ENCODE measurements around the gene CDK10.

The CDK10 gene, protein sequence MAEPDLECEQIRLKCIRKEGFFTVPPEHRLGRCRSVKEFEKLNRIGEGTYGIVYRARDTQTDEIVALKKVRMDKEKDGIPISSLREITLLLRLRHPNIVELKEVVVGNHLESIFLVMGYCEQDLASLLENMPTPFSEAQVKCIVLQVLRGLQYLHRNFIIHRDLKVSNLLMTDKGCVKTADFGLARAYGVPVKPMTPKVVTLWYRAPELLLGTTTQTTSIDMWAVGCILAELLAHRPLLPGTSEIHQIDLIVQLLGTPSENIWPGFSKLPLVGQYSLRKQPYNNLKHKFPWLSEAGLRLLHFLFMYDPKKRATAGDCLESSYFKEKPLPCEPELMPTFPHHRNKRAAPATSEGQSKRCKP

DNA sequence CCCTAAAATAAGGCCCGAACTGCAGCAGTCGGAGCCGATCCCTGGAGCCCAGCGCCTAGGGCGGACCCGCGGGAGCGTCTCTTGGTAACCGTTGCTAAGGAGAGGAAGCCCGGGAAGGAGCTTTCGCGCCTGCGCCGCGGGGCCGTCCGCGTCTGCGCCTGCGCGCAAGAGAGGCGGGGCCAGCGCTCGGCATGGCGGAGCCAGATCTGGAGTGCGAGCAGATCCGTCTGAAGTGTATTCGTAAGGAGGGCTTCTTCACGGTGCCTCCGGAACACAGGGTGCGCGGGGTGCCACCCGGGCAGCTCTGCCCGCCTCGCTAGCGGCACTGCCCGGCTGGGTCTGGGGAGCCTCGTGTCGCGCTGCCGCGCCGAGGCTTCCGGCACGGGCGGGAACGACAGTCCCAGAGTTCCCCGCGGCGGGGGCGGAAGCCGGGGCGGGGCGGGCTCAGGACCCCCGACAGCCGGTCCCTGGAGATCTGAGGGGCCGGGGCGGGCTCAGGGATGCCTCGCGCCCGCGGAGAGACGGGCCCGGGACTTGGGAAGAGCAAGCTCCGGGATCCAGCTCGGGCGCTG is at the start of gene CDK10:
TSS of gene CDK10 (plus strand) at position 170 of the 572 bp plus-strand sequence. CDS start at position 192, 22 bp downstream.
- Mint-ChIP-seq H3K36me3 (peaks cover 21% of the 10 kb centered on the region), H3K9me3 (peaks cover 3% of the 10 kb centered on the region), H3K27me3 (no peaks in the 10 kb centered on the region), H3K27ac (peak within 1 kb of the TSS; percentile 90), H3K4me1 (peaks cover 21% of the 10 kb centered on the region), H3K4me3 (peak within 1 kb of the TSS; percentile 92)
- DNase-seq: peak; percentile 91
- CTCF ChIA-PET: interaction anchor here (0.6 to 1.3 kb wide), 2 partner anchors 14 to 18 kb away, joined by 3 to 4 read pairs; no protein-coding TSS in a partner anchor

DNA sequence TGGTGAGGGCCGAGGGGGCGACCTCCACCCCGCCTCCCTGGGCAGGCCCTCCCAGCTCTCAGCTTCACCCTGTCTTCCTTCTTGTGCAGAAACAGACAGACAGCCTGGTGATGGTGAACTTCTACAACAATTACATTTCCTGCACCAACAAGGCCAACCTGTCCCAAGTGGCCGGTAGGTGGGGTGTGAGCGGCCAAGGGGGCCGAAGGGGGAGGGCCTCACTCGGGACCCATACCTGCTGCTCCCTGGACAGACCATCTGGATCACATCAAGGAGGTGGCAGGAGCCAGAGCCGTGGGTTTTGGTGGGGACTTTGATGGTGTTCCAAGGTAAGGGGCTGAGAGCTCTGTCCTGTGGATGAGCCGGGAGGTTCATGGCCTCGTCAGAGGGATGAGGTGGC is 49.1 kb upstream of the CDK10 start:
- Mint-ChIP-seq H3K27ac (no peak overlapping the region), H3K4me3 (no peak overlapping the region)

DNA sequence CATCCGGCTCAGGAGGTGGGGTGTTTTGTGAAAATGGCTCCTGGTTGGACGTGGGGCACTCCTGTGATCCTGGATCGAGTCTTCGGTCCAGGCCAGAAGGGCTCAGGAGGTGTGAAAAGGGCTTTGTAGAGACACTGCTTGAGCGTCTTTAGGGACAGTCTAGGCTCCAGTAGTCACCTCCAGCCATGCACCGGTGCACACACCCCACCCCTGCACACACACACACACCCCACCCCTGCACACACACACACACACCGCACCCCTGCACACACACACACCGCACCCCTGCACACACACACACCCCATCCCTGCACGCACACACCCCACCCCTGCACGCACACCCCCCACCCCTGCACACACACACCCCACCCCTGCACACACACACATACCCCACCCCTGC is 48.0 kb upstream of the CDK10 start:
- H3K9me3 Mint-ChIP-seq: no peaks in the 10 kb centered on the region
- peaks cover 6% of the 10 kb centered on the region for H3K4me1 Mint-ChIP-seq
- DNase-seq: no peak
- H3K27ac Mint-ChIP-seq: no peak overlapping the region
- H3K36me3 Mint-ChIP-seq: no peaks in the 10 kb centered on the region
- CTCF ChIA-PET: no interaction called here
- H3K4me3 Mint-ChIP-seq: no peak overlapping the region
- H3K27me3 Mint-ChIP-seq: peaks cover 15% of the 10 kb centered on the region

More for the DNA sequence above, 49.1 kb upstream of the CDK10 start:
- CTCF ChIA-PET: interaction anchor here (0.6 kb wide), 1 partner anchor 45 kb away, joined by 3 read pairs; no protein-coding TSS in a partner anchor
- Mint-ChIP-seq H3K36me3 (no peaks in the 10 kb centered on the region), H3K27me3 (peaks cover 22% of the 10 kb centered on the region), H3K4me1 (peaks cover 6% of the 10 kb centered on the region), H3K9me3 (no peaks in the 10 kb centered on the region)
- DNase-seq: no peak

DNA sequence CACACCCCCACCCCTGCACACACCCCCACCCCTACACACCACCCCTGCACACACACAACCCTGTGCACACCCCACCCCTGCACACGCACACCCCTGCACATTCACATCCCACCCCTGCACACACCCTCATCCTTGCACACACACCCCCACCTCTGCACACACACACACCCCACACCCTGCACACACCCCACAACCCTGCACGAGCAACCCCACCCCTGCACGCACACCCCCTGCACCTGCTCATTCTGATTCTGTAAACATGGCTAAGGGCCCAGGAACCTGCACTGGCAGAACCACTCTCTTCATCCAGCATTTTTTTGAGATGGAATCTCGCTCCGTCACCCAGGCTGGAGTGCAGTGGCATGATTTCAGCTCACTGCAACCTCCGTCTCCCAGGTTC is 47.1 kb upstream of the CDK10 start:
- H3K36me3 Mint-ChIP-seq: no peaks in the 10 kb centered on the region
- no peak overlapping the region for H3K4me3 Mint-ChIP-seq
- peaks cover 6% of the 10 kb centered on the region for H3K4me1 Mint-ChIP-seq
- CTCF ChIA-PET: no interaction called here
- H3K9me3 Mint-ChIP-seq: no peaks in the 10 kb centered on the region
- no peak overlapping the region for H3K27ac Mint-ChIP-seq
- DNase-seq: no peak
- H3K27me3 Mint-ChIP-seq: peaks cover 6% of the 10 kb centered on the region

DNA sequence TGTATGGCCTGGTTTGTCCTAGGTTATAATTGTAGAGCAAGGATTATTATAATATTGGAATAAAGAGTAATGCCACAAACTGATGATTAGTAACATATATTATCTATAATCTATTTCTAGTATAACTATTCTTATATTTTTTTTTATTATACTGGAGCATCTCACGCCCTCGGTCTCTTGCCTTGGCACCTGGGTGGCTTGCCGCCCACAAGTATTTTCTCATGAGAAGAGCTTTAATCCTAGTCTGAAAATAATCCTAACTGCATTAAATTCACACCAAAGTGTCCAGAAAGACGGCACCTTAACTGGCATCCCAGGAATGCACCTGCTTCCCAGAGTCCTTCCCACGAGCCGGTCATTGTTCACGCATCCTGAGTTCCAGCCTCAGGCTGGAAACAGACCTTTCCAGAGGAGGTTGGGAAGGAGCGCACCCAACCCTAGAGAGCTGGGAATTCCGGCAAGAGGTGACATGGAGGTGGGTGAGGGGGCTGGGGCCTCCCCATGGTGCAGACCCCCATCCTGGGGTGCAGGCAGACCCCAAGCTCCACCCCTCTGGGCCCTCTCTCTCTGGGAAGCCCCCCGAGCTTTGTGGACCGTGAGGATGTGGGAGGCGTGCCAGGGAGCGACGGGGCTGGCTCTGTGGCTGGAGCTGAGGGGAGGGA is 44.9 kb upstream of the CDK10 start:
- no peaks in the 10 kb centered on the region for H3K27me3 Mint-ChIP-seq
- no peak for DNase-seq
- no peak overlapping the region for H3K4me3 Mint-ChIP-seq
- H3K9me3 Mint-ChIP-seq: no peaks in the 10 kb centered on the region
- H3K36me3 Mint-ChIP-seq: peaks cover 11% of the 10 kb centered on the region
- no peak overlapping the region for H3K27ac Mint-ChIP-seq
- CTCF ChIA-PET: interaction anchor here (0.6 to 1.5 kb wide), 7 partner anchors 8 to 165 kb away, joined by 3 to 6 read pairs (median 4); no protein-coding TSS in a partner anchor
- H3K4me1 Mint-ChIP-seq: peaks cover 6% of the 10 kb centered on the region

DNA sequence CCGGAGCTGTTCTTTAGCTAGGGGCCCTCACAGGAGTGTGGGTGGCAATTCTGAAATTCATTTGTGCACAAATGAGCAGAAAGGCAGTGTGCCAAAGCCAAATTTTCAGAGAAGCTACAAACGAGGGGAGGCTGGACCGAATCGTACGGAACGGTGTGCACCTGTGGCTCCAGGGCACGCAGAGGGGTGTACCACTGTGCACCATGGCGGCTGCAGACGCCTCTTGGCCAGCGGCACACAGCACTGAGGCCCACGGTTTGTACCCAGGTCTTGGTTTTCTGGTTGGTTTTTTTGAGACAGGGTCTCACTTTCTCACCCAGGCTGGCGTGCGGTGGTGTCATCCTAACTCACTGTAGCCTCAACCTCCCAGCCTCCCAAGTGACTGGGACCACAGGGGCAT is 43.9 kb upstream of the CDK10 start:
- no peaks in the 10 kb centered on the region for H3K27me3 Mint-ChIP-seq

DNA sequence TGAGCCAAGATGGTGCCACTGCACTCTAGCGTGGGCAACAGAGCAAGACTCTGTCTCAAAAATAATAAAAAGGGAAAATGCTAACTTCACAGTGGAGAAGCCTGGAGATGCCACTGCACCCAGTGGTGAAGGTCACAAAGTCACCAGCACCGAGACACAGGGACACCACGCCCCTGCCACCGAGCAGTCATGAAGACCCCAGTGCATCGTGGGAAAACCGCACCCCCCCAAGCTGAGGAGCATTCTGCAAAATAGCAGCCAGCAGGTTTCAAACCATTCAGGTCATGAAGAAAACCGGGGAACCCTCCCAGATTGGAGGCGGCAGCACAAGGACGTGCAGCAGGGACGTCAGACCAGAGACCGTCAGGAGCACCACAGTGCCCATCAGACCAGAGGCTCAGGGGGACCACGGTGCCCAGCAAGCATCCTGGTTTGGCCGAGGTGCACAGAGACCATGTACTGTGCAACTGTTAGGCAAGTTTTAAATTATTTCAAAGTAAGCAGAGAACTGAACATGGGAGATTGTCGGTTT is 42.7 kb upstream of the CDK10 start:
- H3K36me3 Mint-ChIP-seq: peaks cover 13% of the 10 kb centered on the region
- H3K27me3 Mint-ChIP-seq: no peaks in the 10 kb centered on the region
- no peak overlapping the region for H3K27ac Mint-ChIP-seq
- no peaks in the 10 kb centered on the region for H3K9me3 Mint-ChIP-seq
- H3K4me3 Mint-ChIP-seq: no peak overlapping the region
- no peak for DNase-seq
- H3K4me1 Mint-ChIP-seq: peaks cover 6% of the 10 kb centered on the region
- CTCF ChIA-PET: no interaction called here

More for the DNA sequence above, 43.9 kb upstream of the CDK10 start:
- DNase-seq: no peak
- H3K36me3 Mint-ChIP-seq: peaks cover 11% of the 10 kb centered on the region
- H3K4me3 Mint-ChIP-seq: no peak overlapping the region
- no peaks in the 10 kb centered on the region for H3K9me3 Mint-ChIP-seq
- H3K4me1 Mint-ChIP-seq: peaks cover 6% of the 10 kb centered on the region
- CTCF ChIA-PET: interaction anchor here (1.0 to 1.5 kb wide), 3 partner anchors 40 to 58 kb away, joined by 3 read pairs; no protein-coding TSS in a partner anchor
- H3K27ac Mint-ChIP-seq: no peak overlapping the region

DNA sequence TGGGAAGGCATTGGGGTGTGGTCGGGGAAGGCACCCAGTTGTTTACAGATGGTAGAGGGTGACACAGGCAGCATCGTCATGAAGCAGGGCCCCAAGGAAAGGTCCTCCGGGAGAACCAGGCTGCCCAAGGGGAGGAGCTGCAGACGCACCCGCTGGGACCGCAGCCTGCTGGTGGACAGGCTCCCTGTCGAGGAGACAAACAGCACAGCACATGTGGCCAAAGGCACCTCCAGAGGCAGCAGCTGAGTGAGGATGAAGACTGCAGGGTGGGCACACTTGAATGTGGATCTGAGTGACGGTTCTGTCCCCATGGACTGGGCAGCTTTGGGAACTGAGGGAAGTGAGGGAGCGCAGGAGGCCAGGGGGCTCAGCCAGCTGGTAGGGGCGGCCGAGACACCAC is 41.4 kb upstream of the CDK10 start:
- H3K9me3 Mint-ChIP-seq: no peaks in the 10 kb centered on the region

DNA sequence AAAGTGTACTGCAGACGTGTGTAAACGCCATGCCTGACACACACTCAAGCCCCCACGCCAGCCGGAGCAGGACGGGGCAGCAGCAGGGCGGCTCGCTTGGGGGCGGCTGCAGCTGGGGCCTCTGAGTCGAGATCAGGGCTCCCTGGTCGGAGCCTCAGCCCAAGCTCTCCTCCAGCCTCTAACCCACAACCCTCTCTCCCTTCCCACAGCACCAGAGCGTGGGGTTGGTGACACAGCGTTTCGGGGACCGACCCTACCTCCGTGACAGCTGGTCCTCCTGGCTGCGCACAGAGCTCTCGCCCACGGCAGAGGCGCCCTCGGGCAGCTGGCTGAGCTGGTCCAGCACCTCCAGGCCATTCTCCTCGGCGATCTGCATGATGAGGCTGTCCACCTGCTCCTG is 40.2 kb upstream of the CDK10 start:
- Mint-ChIP-seq H3K36me3 (peaks cover 21% of the 10 kb centered on the region), H3K4me3 (no peak overlapping the region)
- CTCF ChIA-PET: no interaction called here

More for the DNA sequence above, 41.4 kb upstream of the CDK10 start:
- DNase-seq: no peak
- CTCF ChIA-PET: no interaction called here
- H3K36me3 Mint-ChIP-seq: peaks cover 19% of the 10 kb centered on the region
- no peak overlapping the region for H3K27ac Mint-ChIP-seq
- H3K4me1 Mint-ChIP-seq: peaks cover 6% of the 10 kb centered on the region
- no peaks in the 10 kb centered on the region for H3K27me3 Mint-ChIP-seq
- H3K4me3 Mint-ChIP-seq: no peak overlapping the region

DNA sequence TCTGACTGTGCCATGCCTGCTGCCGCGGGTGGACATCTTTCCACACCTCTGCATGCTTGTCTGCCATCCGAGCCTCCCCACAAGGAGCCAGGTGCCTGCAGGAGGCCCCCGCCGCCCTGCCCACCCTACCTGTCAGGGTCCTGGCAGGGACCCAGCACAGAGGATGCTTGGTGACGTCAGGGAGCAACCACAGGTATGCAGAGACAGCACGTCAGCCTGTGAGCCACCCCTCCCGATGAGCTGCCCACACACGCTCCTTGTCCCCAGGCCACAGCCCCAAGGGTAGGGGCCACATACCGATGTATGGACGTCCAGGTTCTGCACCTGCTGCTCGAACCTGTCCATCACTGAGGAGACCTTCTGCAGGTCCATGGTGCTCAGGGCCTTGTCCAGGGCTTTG is 39.6 kb upstream of the CDK10 start:
- no peaks in the 10 kb centered on the region for H3K4me1 Mint-ChIP-seq
- CTCF ChIA-PET: no interaction called here
- no peak overlapping the region for H3K27ac Mint-ChIP-seq
- peaks cover 21% of the 10 kb centered on the region for H3K36me3 Mint-ChIP-seq
- no peaks in the 10 kb centered on the region for H3K9me3 Mint-ChIP-seq
- H3K27me3 Mint-ChIP-seq: no peaks in the 10 kb centered on the region
- no peak for DNase-seq
- no peak overlapping the region for H3K4me3 Mint-ChIP-seq

More for the DNA sequence above, 40.2 kb upstream of the CDK10 start:
- H3K9me3 Mint-ChIP-seq: no peaks in the 10 kb centered on the region
- DNase-seq: no peak
- no peaks in the 10 kb centered on the region for H3K27me3 Mint-ChIP-seq
- no peaks in the 10 kb centered on the region for H3K4me1 Mint-ChIP-seq
- H3K27ac Mint-ChIP-seq: no peak overlapping the region

DNA sequence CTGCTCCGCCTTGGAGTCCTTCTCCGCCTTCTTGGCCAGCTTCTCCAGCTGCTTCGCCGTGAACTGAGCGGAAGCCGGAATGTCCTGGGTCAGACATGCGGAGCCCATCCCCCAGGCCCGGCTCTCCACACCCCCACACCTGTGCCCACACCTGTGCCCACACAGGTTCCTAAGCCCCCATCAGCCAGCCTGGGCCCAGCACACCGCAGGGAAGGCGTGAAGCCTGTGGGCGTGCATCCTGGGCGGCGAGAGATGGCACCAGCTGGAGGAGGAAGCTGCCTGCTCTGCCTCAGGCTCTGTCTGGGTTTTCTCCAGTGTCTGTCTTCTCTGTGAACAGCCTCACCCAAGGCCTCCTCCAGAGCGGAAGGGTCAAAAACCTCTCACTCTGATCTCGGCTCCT is 34.9 kb upstream of the CDK10 start:
- Mint-ChIP-seq H3K4me3 (no peak overlapping the region), H3K27ac (no peak overlapping the region), H3K4me1 (peaks cover 26% of the 10 kb centered on the region), H3K9me3 (no peaks in the 10 kb centered on the region), H3K36me3 (peaks cover 18% of the 10 kb centered on the region), H3K27me3 (no peaks in the 10 kb centered on the region)
- no peak for DNase-seq
- CTCF ChIA-PET: no interaction called here

DNA sequence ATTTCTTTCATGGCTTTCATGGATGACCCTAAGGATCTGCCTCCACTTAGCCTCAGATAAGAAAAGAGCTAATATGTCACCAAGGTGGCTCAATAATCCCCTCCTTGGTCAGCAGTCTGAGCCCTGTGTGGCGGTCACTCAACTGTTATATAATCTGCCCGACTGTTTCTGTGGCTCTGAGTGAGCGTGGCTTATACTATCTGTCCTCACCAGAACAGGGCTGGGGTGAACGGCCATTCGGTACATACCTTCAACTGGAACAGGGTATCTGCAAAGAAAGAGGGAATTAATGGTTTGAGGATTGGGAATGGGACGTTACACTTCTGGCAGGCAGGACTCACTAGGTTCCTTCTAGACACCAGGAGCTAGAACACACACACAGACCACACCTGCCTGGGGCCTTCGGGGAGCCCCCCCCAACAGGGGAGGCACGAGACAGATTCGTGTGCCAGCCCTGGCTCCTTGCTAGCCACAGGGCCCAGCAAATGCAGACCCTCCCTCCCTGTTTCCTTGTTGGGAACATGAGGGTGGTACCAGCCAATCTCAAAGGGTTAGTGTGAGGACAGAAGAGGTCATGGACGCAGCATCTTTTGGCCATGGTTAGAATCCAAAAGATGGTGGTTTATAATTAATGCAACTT is 32.7 kb upstream of the CDK10 start:
- Mint-ChIP-seq H3K4me1 (peaks cover 33% of the 10 kb centered on the region), H3K27me3 (no peaks in the 10 kb centered on the region), H3K27ac (no peak overlapping the region), H3K36me3 (peaks cover 23% of the 10 kb centered on the region), H3K4me3 (no peak overlapping the region), H3K9me3 (no peaks in the 10 kb centered on the region)
- no peak for DNase-seq
- CTCF ChIA-PET: interaction anchor here (1.6 kb wide), 1 partner anchor 13 kb away, joined by 4 read pairs; no protein-coding TSS in a partner anchor

DNA sequence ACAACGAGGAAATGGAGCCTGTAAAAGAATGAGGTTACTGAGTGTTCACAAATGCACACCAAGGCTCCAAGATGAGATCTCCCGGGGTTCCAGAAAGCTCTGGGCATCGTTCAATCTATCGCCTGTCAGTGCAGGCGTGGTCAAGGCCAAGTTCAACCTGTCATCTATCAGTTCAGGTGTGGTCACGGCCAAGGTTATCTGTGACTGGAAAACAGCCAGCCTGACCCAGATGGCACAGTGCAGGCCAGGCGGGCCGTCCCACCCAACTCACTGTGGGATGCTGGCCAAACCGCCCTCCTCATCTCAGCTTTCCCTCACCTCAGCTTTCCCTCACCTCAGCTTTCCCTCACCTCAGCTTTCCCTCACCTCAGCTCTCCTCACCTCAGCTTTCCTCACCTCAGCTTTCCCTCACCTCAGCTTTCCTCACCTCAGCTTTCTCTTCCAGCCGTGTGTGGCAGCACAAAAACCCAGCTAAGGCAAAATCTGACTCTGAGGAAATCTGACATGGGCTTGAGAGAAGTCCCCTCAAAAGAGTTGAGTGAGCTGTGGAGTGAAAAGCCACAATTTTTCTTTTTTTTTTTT is 31.3 kb upstream of the CDK10 start:
- H3K4me3 Mint-ChIP-seq: peak overlapping the region; percentile 38

More for the DNA sequence above, 31.3 kb upstream of the CDK10 start:
- Mint-ChIP-seq H3K27me3 (no peaks in the 10 kb centered on the region), H3K4me1 (peaks cover 40% of the 10 kb centered on the region), H3K9me3 (no peaks in the 10 kb centered on the region), H3K27ac (peak overlapping the region; percentile 77), H3K36me3 (peaks cover 16% of the 10 kb centered on the region)
- peak; percentile 11 for DNase-seq
- CTCF ChIA-PET: interaction anchor here (0.6 to 1.6 kb wide), 4 partner anchors 14 to 163 kb away, joined by 3 to 4 read pairs (median 3); no protein-coding TSS in a partner anchor

Data from activated naive CD4-positive, alpha-beta T cell treated with anti-CD3 and anti-CD28 coated beads, Interleukin-2, amount 10 ng/mL, durations not matched to agents 7 days and 5 days (primary cell).